ENCODE results near the gene OS9. TPM values are rescaled to one million over a fixed set of nuclear protein-coding genes. Genes with fewer than 3 reads are reported as not detected.
"Not testable (repeated sequence)": the region's sequence is repeated elsewhere in the genome, so short reads cannot be mapped to it uniquely, and the experiment has no call there.

Gene OS9, protein sequence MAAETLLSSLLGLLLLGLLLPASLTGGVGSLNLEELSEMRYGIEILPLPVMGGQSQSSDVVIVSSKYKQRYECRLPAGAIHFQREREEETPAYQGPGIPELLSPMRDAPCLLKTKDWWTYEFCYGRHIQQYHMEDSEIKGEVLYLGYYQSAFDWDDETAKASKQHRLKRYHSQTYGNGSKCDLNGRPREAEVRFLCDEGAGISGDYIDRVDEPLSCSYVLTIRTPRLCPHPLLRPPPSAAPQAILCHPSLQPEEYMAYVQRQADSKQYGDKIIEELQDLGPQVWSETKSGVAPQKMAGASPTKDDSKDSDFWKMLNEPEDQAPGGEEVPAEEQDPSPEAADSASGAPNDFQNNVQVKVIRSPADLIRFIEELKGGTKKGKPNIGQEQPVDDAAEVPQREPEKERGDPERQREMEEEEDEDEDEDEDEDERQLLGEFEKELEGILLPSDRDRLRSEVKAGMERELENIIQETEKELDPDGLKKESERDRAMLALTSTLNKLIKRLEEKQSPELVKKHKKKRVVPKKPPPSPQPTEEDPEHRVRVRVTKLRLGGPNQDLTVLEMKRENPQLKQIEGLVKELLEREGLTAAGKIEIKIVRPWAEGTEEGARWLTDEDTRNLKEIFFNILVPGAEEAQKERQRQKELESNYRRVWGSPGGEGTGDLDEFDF
- polyA plus RNA-seq (2013, experiment 1 of 4), result 142 TPM
- polyA plus RNA-seq (2013, experiment 2 of 4), result 132 TPM
- polyA plus RNA-seq (2013, experiment 3 of 4), result 96.0 TPM
- 115 TPM for polyA plus RNA-seq (2013, experiment 4 of 4)

- H3K4me1 ChIP-seq (ENCODE audit: control insufficient read depth, insufficient read depth, low read length), result peaks cover 7% of the 10 kb centered on the region
- H3K27me3 ChIP-seq (ENCODE audit: control insufficient read depth, insufficient read depth, low read length, poor library complexity, severe bottlenecking), result no peaks in the 10 kb centered on the region
- peak within 1 kb of the TSS; percentile 74 for H3K4me3 ChIP-seq (ENCODE audit: insufficient read depth, low read depth, low read length)
- 1% methylated on average over 44 to 45 of the region's 45 CpGs for WGBS, 2 experiments
- peak within 1 kb of the TSS; percentile 52 for H3K27ac ChIP-seq (ENCODE audit: insufficient read depth, low read depth, low read length, poor library complexity, severe bottlenecking)
- peaks cover 6% of the 10 kb centered on the region for H3K36me3 ChIP-seq (ENCODE audit: control insufficient read depth, insufficient read depth, low read length)
- no peaks in the 10 kb centered on the region for H3K9me3 ChIP-seq (ENCODE audit: control insufficient read depth, low read length)
Measured at GRCh38 chr12:57693659-57694458, at the start of gene OS9. Gene OS9, plus strand, starts transcription at chr12:57694132. Its CDS starts 30 bp downstream, at chr12:57694162.

- 61 to 62% methylated on average over 12 to 13 of the region's 13 CpGs for WGBS, 2 experiments
- H3K27ac ChIP-seq (ENCODE audit: insufficient read depth, low read depth, low read length, poor library complexity, severe bottlenecking); H3K27me3 ChIP-seq (ENCODE audit: control insufficient read depth, insufficient read depth, low read length, poor library complexity, severe bottlenecking); H3K4me3 ChIP-seq (ENCODE audit: insufficient read depth, low read depth, low read length); H3K4me1 ChIP-seq (ENCODE audit: control insufficient read depth, insufficient read depth, low read length); H3K9me3 ChIP-seq (ENCODE audit: control insufficient read depth, low read length); H3K36me3 ChIP-seq (ENCODE audit: control insufficient read depth, insufficient read depth, low read length): not testable (repeated sequence)
Measured at GRCh38 chr12:57645990-57646658, 47.8 kb upstream of the OS9 start.

DNA sequence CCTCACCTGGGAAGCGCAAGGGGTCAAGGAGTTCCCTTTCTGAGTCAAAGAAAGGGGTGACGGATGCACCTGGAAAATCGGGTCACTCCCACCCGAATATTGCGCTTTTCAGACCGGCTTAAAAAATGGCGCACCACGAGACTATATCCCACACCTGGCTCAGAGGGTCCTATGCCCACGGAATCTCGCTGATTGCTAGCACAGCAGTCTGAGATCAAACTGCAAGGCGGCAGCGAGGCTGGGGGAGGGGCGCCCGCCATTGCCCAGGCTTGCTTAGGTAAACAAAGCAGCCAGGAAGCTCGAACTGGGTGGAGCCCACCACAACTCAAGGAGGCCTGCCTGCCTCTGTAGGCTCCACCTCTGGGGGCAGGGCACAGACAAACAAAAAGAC is 47.3 kb upstream of the OS9 start:
- not testable (repeated sequence) for H3K9me3 ChIP-seq (ENCODE audit: control insufficient read depth, low read length); H3K4me1 ChIP-seq (ENCODE audit: control insufficient read depth, insufficient read depth, low read length); H3K27ac ChIP-seq (ENCODE audit: insufficient read depth, low read depth, low read length, poor library complexity, severe bottlenecking); H3K27me3 ChIP-seq (ENCODE audit: control insufficient read depth, insufficient read depth, low read length, poor library complexity, severe bottlenecking); H3K4me3 ChIP-seq (ENCODE audit: insufficient read depth, low read depth, low read length); H3K36me3 ChIP-seq (ENCODE audit: control insufficient read depth, insufficient read depth, low read length)
- 69 to 76% methylated on average over 2 to 8 of the region's 15 CpGs for WGBS, 2 experiments

GRCh38 chr12:57654042-57654441 is 39.9 kb upstream of the OS9 start:
- no peak overlapping the region for H3K27ac ChIP-seq (ENCODE audit: insufficient read depth, low read depth, low read length, poor library complexity, severe bottlenecking)
- 69 to 70% methylated on average over 3 of the region's 3 CpGs for WGBS, 2 experiments
- H3K4me3 ChIP-seq (ENCODE audit: insufficient read depth, low read depth, low read length), result no peak overlapping the region
- H3K36me3 ChIP-seq (ENCODE audit: control insufficient read depth, insufficient read depth, low read length), result no peaks in the 10 kb centered on the region
- H3K4me1 ChIP-seq (ENCODE audit: control insufficient read depth, insufficient read depth, low read length), result no peaks in the 10 kb centered on the region
- H3K9me3 ChIP-seq (ENCODE audit: control insufficient read depth, low read length), result no peaks in the 10 kb centered on the region
- no peaks in the 10 kb centered on the region for H3K27me3 ChIP-seq (ENCODE audit: control insufficient read depth, insufficient read depth, low read length, poor library complexity, severe bottlenecking)

GRCh38 chr12:57655541-57656240 is 38.2 kb upstream of the OS9 start:
- no peak overlapping the region for H3K27ac ChIP-seq (ENCODE audit: insufficient read depth, low read depth, low read length, poor library complexity, severe bottlenecking)
- WGBS, 2 experiments, result 87 to 88% methylated on average over 23 of the region's 23 CpGs
- H3K4me3 ChIP-seq (ENCODE audit: insufficient read depth, low read depth, low read length), result no peak overlapping the region
- no peaks in the 10 kb centered on the region for H3K27me3 ChIP-seq (ENCODE audit: control insufficient read depth, insufficient read depth, low read length, poor library complexity, severe bottlenecking)
- H3K4me1 ChIP-seq (ENCODE audit: control insufficient read depth, insufficient read depth, low read length), result no peaks in the 10 kb centered on the region
- H3K36me3 ChIP-seq (ENCODE audit: control insufficient read depth, insufficient read depth, low read length), result no peaks in the 10 kb centered on the region
- no peaks in the 10 kb centered on the region for H3K9me3 ChIP-seq (ENCODE audit: control insufficient read depth, low read length)

GRCh38 chr12:57656408-57656807 is 37.5 kb upstream of the OS9 start:
- not testable (repeated sequence) for H3K27me3 ChIP-seq (ENCODE audit: control insufficient read depth, insufficient read depth, low read length, poor library complexity, severe bottlenecking); H3K4me3 ChIP-seq (ENCODE audit: insufficient read depth, low read depth, low read length); H3K27ac ChIP-seq (ENCODE audit: insufficient read depth, low read depth, low read length, poor library complexity, severe bottlenecking); H3K9me3 ChIP-seq (ENCODE audit: control insufficient read depth, low read length); H3K36me3 ChIP-seq (ENCODE audit: control insufficient read depth, insufficient read depth, low read length); H3K4me1 ChIP-seq (ENCODE audit: control insufficient read depth, insufficient read depth, low read length)
- WGBS, 2 experiments, result 81 to 91% methylated on average over 4 of the region's 4 CpGs

- H3K27ac ChIP-seq (ENCODE audit: insufficient read depth, low read depth, low read length, poor library complexity, severe bottlenecking), result no peak overlapping the region
- H3K4me3 ChIP-seq (ENCODE audit: insufficient read depth, low read depth, low read length), result no peak overlapping the region
- H3K27me3 ChIP-seq (ENCODE audit: control insufficient read depth, insufficient read depth, low read length, poor library complexity, severe bottlenecking), result no peaks in the 10 kb centered on the region
- H3K4me1 ChIP-seq (ENCODE audit: control insufficient read depth, insufficient read depth, low read length), result no peaks in the 10 kb centered on the region
- no peaks in the 10 kb centered on the region for H3K36me3 ChIP-seq (ENCODE audit: control insufficient read depth, insufficient read depth, low read length)
- WGBS, 2 experiments, result 62 to 66% methylated on average over 3 of the region's 3 CpGs
- H3K9me3 ChIP-seq (ENCODE audit: control insufficient read depth, low read length), result no peaks in the 10 kb centered on the region
Measured at GRCh38 chr12:57657744-57658143, 36.2 kb upstream of the OS9 start.

- no peak overlapping the region for H3K4me3 ChIP-seq (ENCODE audit: insufficient read depth, low read depth, low read length)
- H3K9me3 ChIP-seq (ENCODE audit: control insufficient read depth, low read length), result no peaks in the 10 kb centered on the region
- H3K27ac ChIP-seq (ENCODE audit: insufficient read depth, low read depth, low read length, poor library complexity, severe bottlenecking), result no peak overlapping the region
- H3K27me3 ChIP-seq (ENCODE audit: control insufficient read depth, insufficient read depth, low read length, poor library complexity, severe bottlenecking), result no peaks in the 10 kb centered on the region
- H3K36me3 ChIP-seq (ENCODE audit: control insufficient read depth, insufficient read depth, low read length), result no peaks in the 10 kb centered on the region
- H3K4me1 ChIP-seq (ENCODE audit: control insufficient read depth, insufficient read depth, low read length), result no peaks in the 10 kb centered on the region
- 61% methylated on average over 3 of the region's 3 CpGs for WGBS, 2 experiments
Measured at GRCh38 chr12:57658890-57659289, 35.0 kb upstream of the OS9 start.

GRCh38 chr12:57661376-57661775 is 32.6 kb upstream of the OS9 start:
- no peak overlapping the region for H3K27ac ChIP-seq (ENCODE audit: insufficient read depth, low read depth, low read length, poor library complexity, severe bottlenecking)
- H3K9me3 ChIP-seq (ENCODE audit: control insufficient read depth, low read length), result no peaks in the 10 kb centered on the region
- no peak overlapping the region for H3K4me3 ChIP-seq (ENCODE audit: insufficient read depth, low read depth, low read length)
- no peaks in the 10 kb centered on the region for H3K36me3 ChIP-seq (ENCODE audit: control insufficient read depth, insufficient read depth, low read length)
- H3K27me3 ChIP-seq (ENCODE audit: control insufficient read depth, insufficient read depth, low read length, poor library complexity, severe bottlenecking), result no peaks in the 10 kb centered on the region
- WGBS, 2 experiments, result 86 to 87% methylated on average over 3 to 4 of the region's 4 CpGs
- H3K4me1 ChIP-seq (ENCODE audit: control insufficient read depth, insufficient read depth, low read length), result no peaks in the 10 kb centered on the region
